ENCODE data around the gene ZSCAN20. TPM values are rescaled to one million over a fixed set of nuclear protein-coding genes. Genes with fewer than 3 reads are reported as not detected.

ZSCAN20 gene
- total and polyA plus RNA-seq, 2 of the 4 experiments (the other 2 are of a cell fraction): 2.1 to 11.1 TPM

DNA sequence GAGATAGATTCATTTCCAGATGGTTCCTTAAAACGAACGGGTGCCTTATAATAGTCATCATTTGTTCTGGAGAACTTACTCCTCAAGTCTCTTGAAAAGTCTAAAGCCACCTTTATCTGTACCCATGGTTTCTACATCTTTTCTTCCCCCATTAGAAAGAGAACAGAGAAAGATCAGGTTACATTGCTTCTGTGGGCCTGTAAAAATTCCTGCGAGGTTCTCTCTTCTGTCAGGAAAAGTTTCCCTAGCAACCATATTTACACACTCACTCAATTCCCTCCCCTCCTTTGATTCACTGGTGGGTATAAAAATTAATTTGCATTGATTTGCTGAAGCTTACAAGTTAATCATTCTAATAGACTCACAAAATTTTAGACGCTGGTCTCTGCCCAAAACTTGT, 48.2 kb upstream of the ZSCAN20 start:
- H4K8ac ChIP-seq (ENCODE audit: low read depth in 2 of 2, low read length in 2 of 2): no peak overlapping the region
- no peaks in the 10 kb centered on the region for H3K36me3 ChIP-seq (ENCODE audit: control insufficient read depth, insufficient read depth, low read length)
- H3K4me1 ChIP-seq (ENCODE audit: control insufficient read depth, insufficient read depth, low read length): peaks cover 2% of the 10 kb centered on the region
- no peak overlapping the region for H2BK20ac ChIP-seq (ENCODE audit: low read depth, low read length)
- H3K4ac ChIP-seq (ENCODE audit: low read depth, low read length): no peak overlapping the region
- H3K18ac ChIP-seq (ENCODE audit: low read depth, low read length): no peak overlapping the region
- dilution Hi-C loops (cut with HindIII; ENCODE audit: low sequenced_read_pairs, unreplicated experiment): no loop called here
- H2BK15ac ChIP-seq (ENCODE audit: low read depth, low read length): no peak overlapping the region
- H3K4me3 ChIP-seq (ENCODE audit: insufficient read depth, low read depth, low read length): no peak overlapping the region
- H3K56ac ChIP-seq (ENCODE audit: extremely low read depth, insufficient read depth, low read length): no peak overlapping the region
- ChIA-PET CTCF (interaction anchor here (1.2 kb wide), 1 partner anchor 12 kb away, joined by 4 read pairs; no protein-coding TSS in a partner anchor), POLR2A (ENCODE audit: unreplicated experiment) (no interaction called here)
- no peak overlapping the region for H3K27ac ChIP-seq (ENCODE audit: insufficient read depth, low read length)
- no peak for TF ChIP-seq MAZ (IDR thresholded peaks at IDR 0.05; ENCODE audit: borderline replicate concordance, low read depth, low read length)
- TF ChIP-seq CEBPB (IDR thresholded peaks at IDR 0.05; ENCODE audit: low read depth, low read length): no peak
- TF ChIP-seq RFX5 (IDR thresholded peaks at IDR 0.05; ENCODE audit: low read depth, low read length): no peak
- TF ChIP-seq MXI1 (IDR thresholded peaks at IDR 0.05; ENCODE audit: borderline replicate concordance, low read depth, low read length): no peak
- TF ChIP-seq NFE2L2 (IDR thresholded peaks at IDR 0.05; ENCODE audit: low read depth, low read length): no peak
- in situ Hi-C loops (cut with MboI; ENCODE audit: low sequenced_read_pairs): no loop called here
- BruUV-seq (replicated peaks): no TSS peak
- H3K14ac ChIP-seq (replicated peaks; ENCODE audit: low read depth, low read length): no peak overlapping the region
- no peak overlapping the region for H4K91ac ChIP-seq (ENCODE audit: insufficient read depth, low read depth, low read length)
- no peak overlapping the region for H2AFZ ChIP-seq (replicated peaks; ENCODE audit: low read length, poor library complexity)
- no peaks in the 10 kb centered on the region for H4K20me1 ChIP-seq (ENCODE audit: insufficient read depth, low read length)
- H3K4me2 ChIP-seq (ENCODE audit: low read depth, low read length): no peak overlapping the region; the same call in 1 of the 2 replicates
- no peak overlapping the region for H4K5ac ChIP-seq (ENCODE audit: low read depth, low read length)
- no peak overlapping the region for H2BK120ac ChIP-seq (ENCODE audit: low read depth, low read length)
- no peak overlapping the region for H2AK5ac ChIP-seq (ENCODE audit: low read depth, low read length)
- H2AK9ac ChIP-seq (replicated peaks; ENCODE audit: low read depth, low read length, poor library complexity): no peak overlapping the region
- no peaks in the 10 kb centered on the region for H3K27me3 ChIP-seq (ENCODE audit: control insufficient read depth, insufficient read depth, low read length)
- no CpG with 5 or more reads among the region's 4 CpGs for WGBS, 2 experiments (ENCODE audit: extremely low coverage in 2 of 2, insufficient read length in 1 of 2)
- peak; percentile 57 for DNase-seq
- no peak overlapping the region for H3K23ac ChIP-seq (ENCODE audit: low read depth, low read length)
- 0 out of 2 replicates have a peak, but pooled peaks cover 3% of the 10 kb centered on the region for H3K9me1 ChIP-seq (ENCODE audit: insufficient read depth, low read length)
- intact Hi-C loops (cut with micrococcal nuclease): no loop called here
- peak; percentile 61 for ATAC-seq (ENCODE audit: low read depth)
- H3K9ac ChIP-seq (ENCODE audit: low read depth, low read length): no peak overlapping the region
- H3K9me3 ChIP-seq (ENCODE audit: control insufficient read depth, insufficient read depth, low read length): no peaks in the 10 kb centered on the region
- H2BK5ac ChIP-seq (ENCODE audit: low read depth, low read length, poor library complexity, severe bottlenecking): peak overlapping the region; percentile 15
- peaks cover 9 to 33% of the 10 kb centered on the region in 2 experiments for H3K79me1 ChIP-seq (ENCODE audit: low read depth in 1 of 2, low read length in 2 of 2)

Measured in IMR-90 (cell line).